K562 (cell line): ENCODE measurements around the gene CDHR2. TPM values are rescaled to one million over a fixed set of nuclear protein-coding genes. Genes with fewer than 3 reads are reported as not detected.

Source experiments
- BCOR ChIP-seq: fragments of 450-650 bp; IDR thresholded peaks from 2 replicates; pipeline ENCODE4 v1.6.1; 2016
- BHLHE40 ChIP-seq: IDR thresholded peaks from 2 replicates; pipeline ENCODE4 v1.6.1; 2011; ENCODE audit warnings: low read length, improper control_type of control experiment
- CBFA2T2 ChIP-seq: fragments of 450-650 bp; conservative IDR thresholded peaks from 2 replicates; pipeline ENCODE4 v1.6.1; 2017; ENCODE audit warnings: mild to moderate bottlenecking
- EZH2 ChIP-seq: IDR thresholded peaks from 2 replicates; pipeline ENCODE4 v1.6.1; 2012; ENCODE audit warnings: low read depth, mild to moderate bottlenecking, inconsistent platforms, low read length, borderline replicate concordance
- FOXM1 ChIP-seq, 2 experiments: fragments of 450-650 bp in 1 of 2; sonication (generic) in 1 of 2; formaldehyde crosslinking in 1 of 2; IDR thresholded peaks; 2 replicates each; pipeline versions ENCODE4 v1.6.1 to v1.9.0; 2017 to 2022; ENCODE audit warnings: low read depth in 2 of 2, mild to moderate bottlenecking in 2 of 2, missing genetic modification reagents in 1 of 2, moderate library complexity in 1 of 2
- HDAC6 ChIP-seq: IDR thresholded peaks from 2 replicates; pipeline ENCODE4 v1.6.1; 2012; ENCODE audit warnings: low read depth, mild to moderate bottlenecking, control low read depth, inconsistent platforms, low read length, moderate library complexity
- KLF16 ChIP-seq: IDR thresholded peaks from 2 replicates; pipeline ENCODE4 v1.6.1; 2016; ENCODE audit warnings: antibody characterized with exemption
- NFYB ChIP-seq: IDR thresholded peaks from 2 replicates; pipeline ENCODE4 v1.6.1; 2011; ENCODE audit warnings: mild to moderate bottlenecking, moderate library complexity; ENCODE audit not compliant: insufficient read length; ENCODE audit errors: extremely low read depth
- POLR2G ChIP-seq: fragments of 200-400 bp; formaldehyde crosslinking; IDR thresholded peaks from 2 replicates; pipeline ENCODE4 v1.6.1; 2017; ENCODE audit warnings: low read depth, mild to moderate bottlenecking, antibody characterized with exemption, low read length, moderate library complexity
- POLR2H ChIP-seq: IDR thresholded peaks from 2 replicates; pipeline ENCODE4 v1.6.1; 2016; ENCODE audit warnings: missing genetic modification characterization, low read depth, mild to moderate bottlenecking, control low read depth, missing compliant biosample characterization, moderate library complexity
- RBM25 ChIP-seq: fragments of 200-400 bp; formaldehyde crosslinking; IDR thresholded peaks from 2 replicates; pipeline ENCODE4 v1.6.1; 2018; ENCODE audit warnings: low read length, low read depth, moderate library complexity; ENCODE audit not compliant: severe bottlenecking
- SMC3 ChIP-seq: conservative IDR thresholded peaks from 2 replicates; pipeline ENCODE4 v1.6.1; 2011; ENCODE audit warnings: low read depth, low read length, improper control_type of control experiment; ENCODE audit not compliant: insufficient read depth
- TBL1XR1 ChIP-seq, 2 experiments: IDR thresholded peaks; 2 replicates each; pipeline ENCODE4 v1.6.1; 2012; ENCODE audit warnings: improper control_type of control experiment in 2 of 2, low read length in 2 of 2, mild to moderate bottlenecking in 1 of 2
- YY1 ChIP-seq, 3 experiments: IDR thresholded peaks; 2 replicates each; pipeline ENCODE4 v1.6.1; 2011; ENCODE audit warnings: low read length in 2 of 3, mild to moderate bottlenecking in 2 of 3, moderate library complexity in 2 of 3, borderline replicate concordance in 1 of 3, control low read depth in 1 of 3, low read depth in 1 of 3; ENCODE audit not compliant: insufficient read depth in 3 of 3, insufficient replicate concordance in 2 of 3, control insufficient read depth in 1 of 3, insufficient read length in 1 of 3; ENCODE audit errors: extremely low read depth in 1 of 3
- polyA plus RNA-seq, 8 experiments: library from polyadenylated mRNA; depleted of rRNA in 4 of 8; stranded (reverse) in 5 of 8; unstranded in 3 of 8; fragments of >200 nt; fragmentation: Nextera tagmentation in 2 of 8; fragmentation: Illumina TruSeq in 1 of 8; extraction: Ambion mirVana in 2 of 8; extraction: Trizol in 1 of 8; gene quantifications; 2 replicates each; pipeline versions ENCODE4 v1.2.1 to v1.2.3, GENCODE V29; 2011 to 2014; ENCODE audit warnings: inconsistent platforms in 1 of 8, missing spikeins in 1 of 8
- total RNA-seq, 7 experiments: library from RNA; depleted of rRNA in 6 of 7; stranded (reverse); fragments of >200 nt in 6 of 7; fragmentation: Illumina TruSeq in 2 of 7; extraction: Trizol in 2 of 7; gene quantifications; 2 replicates each; pipeline versions ENCODE4 v1.2.1 to v1.2.3, GENCODE V29; 2011 to 2021; ENCODE audit warnings: low replicate concordance in 1 of 7
- TF ChIP-seq, protein P1 (sequence below): fragments of 450-650 bp; IDR thresholded peaks from 2 replicates; pipeline ENCODE4 v1.7.1; 2018; ENCODE audit warnings: mild to moderate bottlenecking, low read depth; ENCODE audit not compliant: partially characterized antibody
- TF ChIP-seq, protein P2 (sequence below): sonication (generic); formaldehyde crosslinking; IDR thresholded peaks from 2 replicates; pipeline ENCODE4 v1.8.0; 2022; ENCODE audit warnings: missing genetic modification reagents, mild to moderate bottlenecking, moderate library complexity, borderline replicate concordance
- TF ChIP-seq, protein P3 (sequence below): sonication (generic); formaldehyde crosslinking; IDR thresholded peaks from 2 replicates; pipeline ENCODE4 v1.8.1; 2023; ENCODE audit warnings: mild to moderate bottlenecking, missing genetic modification reagents
- TF ChIP-seq, protein P4 (sequence below): sonication (generic); formaldehyde crosslinking; IDR thresholded peaks from 2 replicates; pipeline ENCODE4 v1.8.0; 2022; ENCODE audit warnings: mild to moderate bottlenecking, low read depth, missing genetic modification reagents
- TF ChIP-seq, protein P5 (sequence below): fragments of 250-450 bp; sonication (Bioruptor Pico); IDR thresholded peaks from 2 replicates; pipeline ENCODE4 v1.6.1; 2021; ENCODE audit warnings: mild to moderate bottlenecking

Gene CDHR2
- total and polyA plus RNA-seq, 9 of the 15 experiments (the other 6 are each of a cell fraction or from before 2014, with no cell fraction given) = 0.01 to 0.62 (median 0.09) TPM; not detected in 2

GRCh38 chr5:176578391-176578808 is 29.3 kb downstream of the CDHR2 start (continued):
- TF ChIP-seq, protein P1, sequence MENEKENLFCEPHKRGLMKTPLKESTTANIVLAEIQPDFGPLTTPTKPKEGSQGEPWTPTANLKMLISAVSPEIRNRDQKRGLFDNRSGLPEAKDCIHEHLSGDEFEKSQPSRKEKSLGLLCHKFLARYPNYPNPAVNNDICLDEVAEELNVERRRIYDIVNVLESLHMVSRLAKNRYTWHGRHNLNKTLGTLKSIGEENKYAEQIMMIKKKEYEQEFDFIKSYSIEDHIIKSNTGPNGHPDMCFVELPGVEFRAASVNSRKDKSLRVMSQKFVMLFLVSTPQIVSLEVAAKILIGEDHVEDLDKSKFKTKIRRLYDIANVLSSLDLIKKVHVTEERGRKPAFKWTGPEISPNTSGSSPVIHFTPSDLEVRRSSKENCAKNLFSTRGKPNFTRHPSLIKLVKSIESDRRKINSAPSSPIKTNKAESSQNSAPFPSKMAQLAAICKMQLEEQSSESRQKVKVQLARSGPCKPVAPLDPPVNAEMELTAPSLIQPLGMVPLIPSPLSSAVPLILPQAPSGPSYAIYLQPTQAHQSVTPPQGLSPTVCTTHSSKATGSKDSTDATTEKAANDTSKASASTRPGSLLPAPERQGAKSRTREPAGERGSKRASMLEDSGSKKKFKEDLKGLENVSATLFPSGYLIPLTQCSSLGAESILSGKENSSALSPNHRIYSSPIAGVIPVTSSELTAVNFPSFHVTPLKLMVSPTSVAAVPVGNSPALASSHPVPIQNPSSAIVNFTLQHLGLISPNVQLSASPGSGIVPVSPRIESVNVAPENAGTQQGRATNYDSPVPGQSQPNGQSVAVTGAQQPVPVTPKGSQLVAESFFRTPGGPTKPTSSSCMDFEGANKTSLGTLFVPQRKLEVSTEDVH = peak; percentile 96
- TF ChIP-seq BCOR = no peak; the same call in 1 of the 2 replicates
- TF ChIP-seq RBM25 = peak; percentile 20
- TF ChIP-seq EZH2 = 0 out of 2 replicates have a peak, but pooled peaks have one; percentile 42
- TF ChIP-seq TBL1XR1 (IDR thresholded peaks at IDR 0.05; ENCODE audit: low read length in 2 of 2) = no peak
- TF ChIP-seq SMC3 = peak; percentile 80
- TF ChIP-seq NFYB = no peak
- no peak for TF ChIP-seq BHLHE40
- no peak for TF ChIP-seq KLF16
- TF ChIP-seq, protein P2, sequence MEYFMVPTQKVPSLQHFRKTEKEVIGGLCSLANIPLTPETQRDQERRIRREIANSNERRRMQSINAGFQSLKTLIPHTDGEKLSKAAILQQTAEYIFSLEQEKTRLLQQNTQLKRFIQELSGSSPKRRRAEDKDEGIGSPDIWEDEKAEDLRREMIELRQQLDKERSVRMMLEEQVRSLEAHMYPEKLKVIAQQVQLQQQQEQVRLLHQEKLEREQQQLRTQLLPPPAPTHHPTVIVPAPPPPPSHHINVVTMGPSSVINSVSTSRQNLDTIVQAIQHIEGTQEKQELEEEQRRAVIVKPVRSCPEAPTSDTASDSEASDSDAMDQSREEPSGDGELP (CRISPR knock-in tag) = peak; percentile 35; the same call in 1 of the 2 replicates
- no peak for TF ChIP-seq POLR2H (tag)
- TF ChIP-seq FOXM1 (IDR thresholded peaks at IDR 0.05; ENCODE audit: low read depth) = no peak
- 0 out of 2 replicates have a peak, but pooled peaks have one; percentile 34 for TF ChIP-seq FOXM1 (CRISPR knock-in tag; IDR thresholded peaks at IDR 0.05; ENCODE audit: low read depth)
- TF ChIP-seq, protein P3, sequence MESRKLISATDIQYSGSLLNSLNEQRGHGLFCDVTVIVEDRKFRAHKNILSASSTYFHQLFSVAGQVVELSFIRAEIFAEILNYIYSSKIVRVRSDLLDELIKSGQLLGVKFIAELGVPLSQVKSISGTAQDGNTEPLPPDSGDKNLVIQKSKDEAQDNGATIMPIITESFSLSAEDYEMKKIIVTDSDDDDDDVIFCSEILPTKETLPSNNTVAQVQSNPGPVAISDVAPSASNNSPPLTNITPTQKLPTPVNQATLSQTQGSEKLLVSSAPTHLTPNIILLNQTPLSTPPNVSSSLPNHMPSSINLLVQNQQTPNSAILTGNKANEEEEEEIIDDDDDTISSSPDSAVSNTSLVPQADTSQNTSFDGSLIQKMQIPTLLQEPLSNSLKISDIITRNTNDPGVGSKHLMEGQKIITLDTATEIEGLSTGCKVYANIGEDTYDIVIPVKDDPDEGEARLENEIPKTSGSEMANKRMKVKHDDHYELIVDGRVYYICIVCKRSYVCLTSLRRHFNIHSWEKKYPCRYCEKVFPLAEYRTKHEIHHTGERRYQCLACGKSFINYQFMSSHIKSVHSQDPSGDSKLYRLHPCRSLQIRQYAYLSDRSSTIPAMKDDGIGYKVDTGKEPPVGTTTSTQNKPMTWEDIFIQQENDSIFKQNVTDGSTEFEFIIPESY (CRISPR knock-in tag) = peak; percentile 67
- TF ChIP-seq HDAC6 = no peak
- TF ChIP-seq POLR2G = no peak
- TF ChIP-seq CBFA2T2 = no peak
- TF ChIP-seq, protein P4, sequence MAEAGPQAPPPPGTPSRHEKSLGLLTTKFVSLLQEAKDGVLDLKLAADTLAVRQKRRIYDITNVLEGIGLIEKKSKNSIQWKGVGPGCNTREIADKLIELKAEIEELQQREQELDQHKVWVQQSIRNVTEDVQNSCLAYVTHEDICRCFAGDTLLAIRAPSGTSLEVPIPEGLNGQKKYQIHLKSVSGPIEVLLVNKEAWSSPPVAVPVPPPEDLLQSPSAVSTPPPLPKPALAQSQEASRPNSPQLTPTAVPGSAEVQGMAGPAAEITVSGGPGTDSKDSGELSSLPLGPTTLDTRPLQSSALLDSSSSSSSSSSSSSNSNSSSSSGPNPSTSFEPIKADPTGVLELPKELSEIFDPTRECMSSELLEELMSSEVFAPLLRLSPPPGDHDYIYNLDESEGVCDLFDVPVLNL (CRISPR knock-in tag) = peak; percentile 82
- TF ChIP-seq, protein P5, sequence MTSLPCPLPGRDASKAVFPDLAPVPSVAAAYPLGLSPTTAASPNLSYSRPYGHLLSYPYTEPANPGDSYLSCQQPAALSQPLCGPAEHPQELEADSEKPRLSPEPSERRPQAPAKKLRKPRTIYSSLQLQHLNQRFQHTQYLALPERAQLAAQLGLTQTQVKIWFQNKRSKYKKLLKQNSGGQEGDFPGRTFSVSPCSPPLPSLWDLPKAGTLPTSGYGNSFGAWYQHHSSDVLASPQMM (CRISPR knock-in tag) = no peak
- peak in 1 of 3 experiments; percentile 18 for TF ChIP-seq YY1 (IDR thresholded peaks at IDR 0.05; ENCODE audit: borderline replicate concordance in 1 of 3, control insufficient read depth in 1 of 3, extremely low read depth in 1 of 3, insufficient read depth in 3 of 3, insufficient read length in 1 of 3, insufficient replicate concordance in 2 of 3, low read depth in 1 of 3, low read length in 2 of 3)
